ENCODE data around the gene DLEC1. TPM values are rescaled to one million over a fixed set of nuclear protein-coding genes. Genes with fewer than 3 reads are reported as not detected.

The DLEC1 gene
- total RNA-seq, 2 donors from 2014 or later: 0.43 to 0.81 TPM

- no peak overlapping the region for H3K27ac Mint-ChIP-seq
- H3K27me3 Mint-ChIP-seq (ENCODE audit: low read depth): no peaks in the 10 kb centered on the region
- H3K36me3 Mint-ChIP-seq (ENCODE audit: insufficient read depth in 2 of 2): peaks cover 0 to 8% of the 10 kb centered on the region in 2 donors
- H3K9me3 Mint-ChIP-seq: no peaks in the 10 kb centered on the region
- no peak overlapping the region for H3K4me3 Mint-ChIP-seq
- peaks cover 18% of the 10 kb centered on the region for H3K4me1 Mint-ChIP-seq (ENCODE audit: low read depth)
- peak; percentile 65 to 68 for ATAC-seq (replicated peaks in 1 of 2)
- DNase-seq: peak; percentile 47 to 53
Measured at GRCh38 chr3:38004415-38005075, 34.5 kb upstream of the DLEC1 start.

- Mint-ChIP-seq H3K4me1 (ENCODE audit: low read depth) (peaks cover 18% of the 10 kb centered on the region), H3K27me3 (ENCODE audit: low read depth) (no peaks in the 10 kb centered on the region), H3K4me3 (no peak overlapping the region), H3K9me3 (no peaks in the 10 kb centered on the region), H3K27ac (no peak overlapping the region), H3K36me3 (ENCODE audit: insufficient read depth in 2 of 2) (peaks cover 0 to 6% of the 10 kb centered on the region in 2 donors)
- DNase-seq (no peak), ATAC-seq (replicated peaks in 1 of 2) (no peak)
Measured at GRCh38 chr3:38005076-38006020, 33.7 kb upstream of the DLEC1 start.

GRCh38 chr3:38006031-38006430, 33.0 kb upstream of the DLEC1 start:
- peaks cover 18% of the 10 kb centered on the region for H3K4me1 Mint-ChIP-seq (ENCODE audit: low read depth)
- peaks cover 0 to 3% of the 10 kb centered on the region in 2 donors for H3K36me3 Mint-ChIP-seq (ENCODE audit: insufficient read depth in 2 of 2)
- H3K4me3 Mint-ChIP-seq: no peak overlapping the region
- ATAC-seq (replicated peaks in 1 of 2) (no peak), DNase-seq (no peak)
- H3K27me3 Mint-ChIP-seq (ENCODE audit: low read depth): no peaks in the 10 kb centered on the region
- H3K9me3 Mint-ChIP-seq: no peaks in the 10 kb centered on the region
- H3K27ac Mint-ChIP-seq: no peak overlapping the region

- peaks cover 18% of the 10 kb centered on the region for H3K4me1 Mint-ChIP-seq (ENCODE audit: low read depth)
- no peaks in the 10 kb centered on the region for H3K9me3 Mint-ChIP-seq
- H3K27ac Mint-ChIP-seq: no peak overlapping the region
- ATAC-seq (replicated peaks in 1 of 2) (no peak), DNase-seq (no peak)
- H3K36me3 Mint-ChIP-seq (ENCODE audit: insufficient read depth in 2 of 2): peaks cover 0 to 3% of the 10 kb centered on the region in 2 donors
- H3K27me3 Mint-ChIP-seq (ENCODE audit: low read depth): no peaks in the 10 kb centered on the region
- no peak overlapping the region for H3K4me3 Mint-ChIP-seq
Measured at GRCh38 chr3:38006445-38006995, 32.5 kb upstream of the DLEC1 start.

- H3K36me3 Mint-ChIP-seq (ENCODE audit: insufficient read depth in 2 of 2): peaks cover 0 to 2% of the 10 kb centered on the region in 2 donors
- ATAC-seq (replicated peaks in 1 of 2): no peak
- no peak for DNase-seq
- no peak overlapping the region for H3K4me3 Mint-ChIP-seq
- H3K27me3 Mint-ChIP-seq (ENCODE audit: low read depth): no peaks in the 10 kb centered on the region
- H3K9me3 Mint-ChIP-seq: no peaks in the 10 kb centered on the region
- peaks cover 18% of the 10 kb centered on the region for H3K4me1 Mint-ChIP-seq (ENCODE audit: low read depth)
- H3K27ac Mint-ChIP-seq: no peak overlapping the region
Measured at GRCh38 chr3:38007754-38008090, 31.3 kb upstream of the DLEC1 start.

- H3K27me3 Mint-ChIP-seq (ENCODE audit: low read depth): no peaks in the 10 kb centered on the region
- DNase-seq: no peak
- no peak overlapping the region for H3K27ac Mint-ChIP-seq
- no peak for ATAC-seq (replicated peaks in 1 of 2)
- no peaks in the 10 kb centered on the region for H3K36me3 Mint-ChIP-seq (ENCODE audit: insufficient read depth in 2 of 2)
- H3K4me3 Mint-ChIP-seq: no peak overlapping the region
- H3K9me3 Mint-ChIP-seq: no peaks in the 10 kb centered on the region
- H3K4me1 Mint-ChIP-seq (ENCODE audit: low read depth): peaks cover 13% of the 10 kb centered on the region
Measured at GRCh38 chr3:38008191-38008701, 30.8 kb upstream of the DLEC1 start.

- ATAC-seq (replicated peaks in 1 of 2) (no peak), DNase-seq (no peak)
- Mint-ChIP-seq H3K4me1 (ENCODE audit: low read depth) (peaks cover 12% of the 10 kb centered on the region), H3K4me3 (no peak overlapping the region), H3K9me3 (no peaks in the 10 kb centered on the region), H3K27ac (no peak overlapping the region), H3K27me3 (ENCODE audit: low read depth) (no peaks in the 10 kb centered on the region), H3K36me3 (ENCODE audit: insufficient read depth in 2 of 2) (no peaks in the 10 kb centered on the region)
Measured at GRCh38 chr3:38008971-38009580, 29.9 kb upstream of the DLEC1 start.

- Mint-ChIP-seq H3K36me3 (ENCODE audit: insufficient read depth in 2 of 2) (no peaks in the 10 kb centered on the region), H3K9me3 (no peaks in the 10 kb centered on the region), H3K4me1 (ENCODE audit: low read depth) (peaks cover 2% of the 10 kb centered on the region), H3K27ac (no peak overlapping the region), H3K4me3 (no peak overlapping the region), H3K27me3 (ENCODE audit: low read depth) (no peaks in the 10 kb centered on the region)
- ATAC-seq (replicated peaks in 1 of 2) (peak in 1 of 2 donors; percentile 13), DNase-seq (no peak)
Measured at GRCh38 chr3:38009807-38010591, 29.0 kb upstream of the DLEC1 start.

GRCh38 chr3:38011111-38011510, 27.9 kb upstream of the DLEC1 start:
- H3K27me3 Mint-ChIP-seq (ENCODE audit: low read depth): no peaks in the 10 kb centered on the region
- H3K9me3 Mint-ChIP-seq: no peaks in the 10 kb centered on the region
- H3K27ac Mint-ChIP-seq: no peak overlapping the region
- no peak for ATAC-seq (replicated peaks in 1 of 2)
- H3K4me3 Mint-ChIP-seq: no peak overlapping the region
- no peaks in the 10 kb centered on the region for H3K4me1 Mint-ChIP-seq (ENCODE audit: low read depth)
- no peak for DNase-seq
- peaks cover 2 to 4% of the 10 kb centered on the region in 2 donors for H3K36me3 Mint-ChIP-seq (ENCODE audit: insufficient read depth in 2 of 2)

GRCh38 chr3:38015485-38015884, 23.5 kb upstream of the DLEC1 start:
- Mint-ChIP-seq H3K27me3 (ENCODE audit: low read depth) (no peaks in the 10 kb centered on the region), H3K4me3 (no peak overlapping the region), H3K4me1 (ENCODE audit: low read depth) (no peaks in the 10 kb centered on the region), H3K27ac (no peak overlapping the region), H3K9me3 (no peaks in the 10 kb centered on the region), H3K36me3 (ENCODE audit: insufficient read depth in 2 of 2) (peaks cover 6 to 8% of the 10 kb centered on the region in 2 donors)
- no peak for ATAC-seq (replicated peaks in 1 of 2)
- no peak for DNase-seq

- H3K4me3 Mint-ChIP-seq: no peak overlapping the region
- no peaks in the 10 kb centered on the region for H3K9me3 Mint-ChIP-seq
- no peaks in the 10 kb centered on the region for H3K27me3 Mint-ChIP-seq (ENCODE audit: low read depth)
- H3K36me3 Mint-ChIP-seq (ENCODE audit: insufficient read depth in 2 of 2): peaks cover 6 to 8% of the 10 kb centered on the region in 2 donors
- no peak for ATAC-seq (replicated peaks in 1 of 2)
- DNase-seq: no peak
- no peaks in the 10 kb centered on the region for H3K4me1 Mint-ChIP-seq (ENCODE audit: low read depth)
- no peak overlapping the region for H3K27ac Mint-ChIP-seq
Measured at GRCh38 chr3:38015984-38016383, 23.0 kb upstream of the DLEC1 start.

- DNase-seq (no peak), ATAC-seq (replicated peaks in 1 of 2) (no peak)
- H3K4me3 Mint-ChIP-seq: no peak overlapping the region
- H3K36me3 Mint-ChIP-seq (ENCODE audit: insufficient read depth in 2 of 2): peaks cover 6 to 8% of the 10 kb centered on the region in 2 donors
- no peaks in the 10 kb centered on the region for H3K27me3 Mint-ChIP-seq (ENCODE audit: low read depth)
- no peaks in the 10 kb centered on the region for H3K9me3 Mint-ChIP-seq
- H3K27ac Mint-ChIP-seq: no peak overlapping the region
- no peaks in the 10 kb centered on the region for H3K4me1 Mint-ChIP-seq (ENCODE audit: low read depth)
Measured at GRCh38 chr3:38016410-38016809, 22.6 kb upstream of the DLEC1 start.

All from activated T-cell treated with anti-CD3 and anti-CD28 coated beads, Interleukin-2, amount 50 U/mL, for 72 hours (primary cell).